Muscle layer of colon (tissue), 2 donors: ENCODE data around the gene ENAM.
A peak's percentile ranks its signal among the peaks of the same experiment; 100 is the strongest.
"Not testable (repeated sequence)": the region's sequence is repeated elsewhere in the genome, so short reads cannot be mapped to it uniquely, and the experiment has no call there.

Experiments
- H3K27ac ChIP-seq: one replicate; pipeline ENCODE4 v1.7.0; 2013; ENCODE audit warnings: low read depth, mild to moderate bottlenecking, low read length, moderate library complexity
- H3K27me3 ChIP-seq, 2 donors: one replicate each; pipeline ENCODE4 v1.7.0; 2013; ENCODE audit warnings: low read length in 2 of 2, mild to moderate bottlenecking in 2 of 2; ENCODE audit not compliant: insufficient read depth in 2 of 2, control insufficient read depth in 1 of 2
- H3K36me3 ChIP-seq: one replicate; pipeline ENCODE4 v1.7.0; 2013; ENCODE audit warnings: mild to moderate bottlenecking, low read length; ENCODE audit not compliant: insufficient read depth
- H3K4me1 ChIP-seq: one replicate; pipeline ENCODE4 v1.7.0; 2013; ENCODE audit warnings: mild to moderate bottlenecking, low read length; ENCODE audit not compliant: insufficient read depth
- H3K4me3 ChIP-seq, 2 donors: one replicate each; pipeline ENCODE4 v1.7.0; 2013; ENCODE audit warnings: low read length in 2 of 2, low read depth in 1 of 2, mild to moderate bottlenecking in 1 of 2, moderate library complexity in 1 of 2
- H3K9ac ChIP-seq: one replicate; pipeline ENCODE4 v1.7.0; 2013; ENCODE audit warnings: low read length
- H3K9me3 ChIP-seq: one replicate; pipeline ENCODE4 v1.7.0; 2013; ENCODE audit warnings: mild to moderate bottlenecking, low read length
- donor health status: abdominal sarcoma.
- donor health status: Adenocarcinoma of cecum.

ENAM gene

GRCh38 chr4:70682142-70682541 is 53.6 kb downstream of the ENAM start:
- not testable (repeated sequence) for H3K27me3 ChIP-seq, H3K36me3 ChIP-seq, H3K4me1 ChIP-seq, H3K9ac ChIP-seq, H3K27ac ChIP-seq, H3K9me3 ChIP-seq, H3K4me3 ChIP-seq

GRCh38 chr4:70687392-70687791 is 58.8 kb downstream of the ENAM start:
- peak overlapping the region; percentile 99 for H3K27ac ChIP-seq
- no peaks in the 10 kb centered on the region for H3K27me3 ChIP-seq
- no peaks in the 10 kb centered on the region for H3K9me3 ChIP-seq
- H3K36me3 ChIP-seq = peaks cover 5% of the 10 kb centered on the region
- H3K9ac ChIP-seq = peak overlapping the region; percentile 94
- H3K4me3 ChIP-seq = peak overlapping the region; percentile 80 to 81
- peaks cover 28% of the 10 kb centered on the region for H3K4me1 ChIP-seq

- H3K9ac ChIP-seq = peak within 1 kb of the TSS; percentile 94
- peak within 1 kb of the TSS; percentile 99 for H3K27ac ChIP-seq
- no peaks in the 10 kb centered on the region for H3K27me3 ChIP-seq
- no peaks in the 10 kb centered on the region for H3K9me3 ChIP-seq
- H3K4me1 ChIP-seq = peaks cover 28% of the 10 kb centered on the region
- H3K36me3 ChIP-seq = peaks cover 5% of the 10 kb centered on the region
- peak within 1 kb of the TSS; percentile 80 to 81 for H3K4me3 ChIP-seq
Observed at GRCh38 chr4:70687821-70688794, 59.6 kb downstream of the ENAM start, which contains the start of gene UTP3. UTP3 (plus strand) TSS chr4:70688532; CDS start chr4:70688678, 146 bp downstream.

- Histone ChIP-seq H3K4me1 (peaks cover 28% of the 10 kb centered on the region), H3K4me3 (peak overlapping the region; percentile 75 to 81), H3K27ac (peak overlapping the region; percentile 99), H3K9me3 (no peaks in the 10 kb centered on the region), H3K27me3 (no peaks in the 10 kb centered on the region), H3K36me3 (peaks cover 5% of the 10 kb centered on the region), H3K9ac (peak overlapping the region; percentile 83)
Observed at GRCh38 chr4:70688795-70689231, 60.3 kb downstream of the ENAM start.

GRCh38 chr4:70691661-70692060 is 63.1 kb downstream of the ENAM start:
- no peaks in the 10 kb centered on the region for H3K27me3 ChIP-seq
- no peak overlapping the region for H3K9ac ChIP-seq
- H3K4me3 ChIP-seq = no peak overlapping the region
- no peak overlapping the region for H3K27ac ChIP-seq
- H3K36me3 ChIP-seq = peaks cover 5% of the 10 kb centered on the region
- peaks cover 28% of the 10 kb centered on the region for H3K4me1 ChIP-seq
- H3K9me3 ChIP-seq = no peaks in the 10 kb centered on the region

- not testable (repeated sequence) for H3K36me3 ChIP-seq, H3K9me3 ChIP-seq
Observed at GRCh38 chr4:70694633-70695032, 66.1 kb downstream of the ENAM start.

More at GRCh38 chr4:70694633-70695032, 66.1 kb downstream of the ENAM start:
- not testable (repeated sequence) for H3K27ac ChIP-seq, H3K9ac ChIP-seq, H3K27me3 ChIP-seq, H3K4me3 ChIP-seq
- H3K4me1 ChIP-seq = peaks cover 17% of the 10 kb centered on the region
